CD4-positive, alpha-beta T cell (primary cell): ENCODE results near the gene CCSER2. TPM values are rescaled to one million over a fixed set of nuclear protein-coding genes. Genes with fewer than 3 reads are reported as not detected.
"Not testable (repeated sequence)": the region's sequence is repeated elsewhere in the genome, so short reads cannot be mapped to it uniquely, and the experiment has no call there.

Experiments
- ATAC-seq: fragments of 200-7000 bp; cut with Tn5 transposase; one replicate; pipeline ENCODE4 v1.10.0; 2022; ENCODE audit warnings: mild to moderate bottlenecking; ENCODE audit not compliant: poor library complexity
- CTCF ChIA-PET: fragments of 350-600 bp; sonication (Branson Sonifier 250); formaldehyde crosslinking; loops from one replicate; lab custom pipeline; 2021; ENCODE audit warnings: antibody characterized with exemption, inconsistent platforms; lab: Charles Lee
- POLR2A ChIA-PET: fragments of 350-600 bp; sonication (Branson Sonifier 250); formaldehyde crosslinking; loops from one replicate; lab custom pipeline; 2021; ENCODE audit warnings: antibody characterized with exemption, inconsistent platforms; lab: Charles Lee
- DNase-seq, 14 experiments: peaks; one replicate each; pipeline ENCODE4 v3.0.0-alpha.2; 2013 to 2020; ENCODE audit warnings: mixed read lengths in 2 of 14
- H3K27ac ChIP-seq, 2 donors: one replicate each; pipeline versions ENCODE4 v1.5.1 to v1.7.0; 2013; ENCODE audit warnings: low read length in 2 of 2, low read depth in 1 of 2, mild to moderate bottlenecking in 1 of 2
- H3K27me3 ChIP-seq, 2 experiments: 1 replicate in 1 of 2; 2 replicates in 1 of 2; pipeline versions ENCODE4 v1.6.1 to v1.7.0; 2013; ENCODE audit warnings: low read length in 2 of 2, control low read depth in 1 of 2, mild to moderate bottlenecking in 1 of 2, moderate library complexity in 1 of 2; ENCODE audit not compliant: insufficient read depth in 2 of 2, control insufficient read depth in 1 of 2
- H3K36me3 ChIP-seq: one replicate; pipeline ENCODE4 v1.6.1; 2013; ENCODE audit warnings: low read length, control low read depth; ENCODE audit not compliant: insufficient read depth
- H3K4me1 ChIP-seq: one replicate; pipeline ENCODE4 v1.6.1; 2013; ENCODE audit warnings: low read length, control low read depth; ENCODE audit not compliant: insufficient read depth
- H3K4me3 ChIP-seq: one replicate; pipeline ENCODE4 v1.5.1; 2013; ENCODE audit warnings: mild to moderate bottlenecking, low read length, moderate library complexity
- H3K9me3 ChIP-seq, 2 experiments: 1 replicate in 1 of 2; 2 replicates in 1 of 2; pipeline versions ENCODE4 v1.6.1 to v1.7.0; 2013; ENCODE audit warnings: low read length in 2 of 2, mild to moderate bottlenecking in 2 of 2, control low read depth in 1 of 2, moderate library complexity in 1 of 2; ENCODE audit not compliant: control insufficient read depth in 1 of 2, insufficient read depth in 1 of 2
- H3K27ac Mint-ChIP-seq: one replicate; pipeline ENCODE4 v1.8.0; 2020; ENCODE audit warnings: mixed read lengths
- H3K27me3 Mint-ChIP-seq: one replicate; pipeline ENCODE4 v1.8.0; 2021; ENCODE audit warnings: mixed read lengths
- H3K36me3 Mint-ChIP-seq: one replicate; pipeline ENCODE4 v1.8.0; 2021; ENCODE audit warnings: low read depth, mixed read lengths
- H3K4me1 Mint-ChIP-seq: one replicate; pipeline ENCODE4 v1.8.0; 2021; ENCODE audit warnings: low read depth, mixed read lengths
- H3K4me3 Mint-ChIP-seq: one replicate; pipeline ENCODE4 v1.8.0; 2020; ENCODE audit warnings: mild to moderate bottlenecking, mixed read lengths
- H3K9me3 Mint-ChIP-seq: one replicate; pipeline ENCODE4 v1.8.0; 2020; ENCODE audit warnings: mixed read lengths
- CTCF ChIP-seq: fragments of 200-600 bp; IDR thresholded peaks from one replicate; pipeline ENCODE4 v1.8.0; 2022; ENCODE audit warnings: antibody characterized with exemption, mild to moderate bottlenecking
- intact Hi-C, 2 experiments: fragments of 100-400 bp; cut with DNase I in 1 of 2; cut with micrococcal nuclease in 1 of 2; formaldehyde crosslinking; loops; one replicate each; pipeline versions ENCODE4 v1.15.1 to v1.9.0; 2023 to 2025; cut with DNase I, micrococcal nuclease
- total RNA-seq, 174 experiments: library from RNA in 2 of 174; stranded (reverse) in 2 of 174; gene quantifications; one replicate each; pipeline ENCODE4 v1.2.3 and lab custom pipeline; 2021 to 2026

CCSER2 gene
- total RNA-seq, 2 experiments from 2014 or later: 134 to 148 TPM

GRCh38 chr10:84317174-84317573, 11.2 kb upstream of the CCSER2 start:
- no peak overlapping the region for H3K4me3 ChIP-seq
- POLR2A ChIA-PET: no interaction called here

GRCh38 chr10:84321902-84322301, 6.5 kb upstream of the CCSER2 start:
- Histone ChIP-seq H3K27ac (no peak overlapping the region), H3K4me1 (no peaks in the 10 kb centered on the region), H3K9me3 (no peaks in the 10 kb centered on the region), H3K4me3 (no peak overlapping the region), H3K27me3 (no peaks in the 10 kb centered on the region), H3K36me3 (no peaks in the 10 kb centered on the region)
- ChIA-PET CTCF (no interaction called here), POLR2A (no interaction called here)
- Mint-ChIP-seq H3K9me3 (no peaks in the 10 kb centered on the region), H3K27me3 (no peaks in the 10 kb centered on the region), H3K4me1 (no peaks in the 10 kb centered on the region), H3K27ac (no peak overlapping the region), H3K36me3 (no peaks in the 10 kb centered on the region), H3K4me3 (no peak overlapping the region)
- ATAC-seq: no peak
- DNase-seq: no peak
- TF ChIP-seq CTCF: no peak
- intact Hi-C loops: no loop called here

More at GRCh38 chr10:84317174-84317573, 11.2 kb upstream of the CCSER2 start:
- Histone ChIP-seq H3K27ac (no peak overlapping the region), H3K4me1 (no peaks in the 10 kb centered on the region), H3K27me3 (no peaks in the 10 kb centered on the region), H3K36me3 (no peaks in the 10 kb centered on the region), H3K9me3 (no peaks in the 10 kb centered on the region)
- TF ChIP-seq CTCF: no peak
- DNase-seq (no peak), ATAC-seq (no peak)
- no peaks in the 10 kb centered on the region for H3K9me3 Mint-ChIP-seq
- no peak overlapping the region for H3K27ac Mint-ChIP-seq
- CTCF ChIA-PET: interaction anchor here (0.7 to 1.0 kb wide), 3 partner anchors 11 to 46 kb away, joined by 3 read pairs; partner anchors contain the start of gene CCSER2
- no peak overlapping the region for H3K4me3 Mint-ChIP-seq
- H3K27me3 Mint-ChIP-seq: no peaks in the 10 kb centered on the region
- intact Hi-C loops: no loop called here
- no peaks in the 10 kb centered on the region for H3K36me3 Mint-ChIP-seq
- no peaks in the 10 kb centered on the region for H3K4me1 Mint-ChIP-seq

GRCh38 chr10:84323566-84323965, 4.8 kb upstream of the CCSER2 start:
- not testable (repeated sequence) for H3K27me3 Mint-ChIP-seq, H3K9me3 Mint-ChIP-seq

GRCh38 chr10:84326995-84327394, 1.4 kb upstream of the CCSER2 start:
- intact Hi-C loops, ATAC-seq, H3K27ac ChIP-seq, H3K27me3 ChIP-seq, H3K9me3 Mint-ChIP-seq, H3K9me3 ChIP-seq, H3K27me3 Mint-ChIP-seq, H3K36me3 ChIP-seq, H3K4me3 ChIP-seq, DNase-seq: not testable (repeated sequence)
- peaks cover 28% of the 10 kb centered on the region for H3K4me1 Mint-ChIP-seq
- H3K4me1 ChIP-seq: peaks cover 18% of the 10 kb centered on the region
- POLR2A ChIA-PET: interaction anchor here (2.3 to 3.0 kb wide), 2 partner anchors 26 to 188 kb away, joined by 6 to 14 read pairs; partner anchors contain the start of gene GHITM
- H3K27ac Mint-ChIP-seq: peak overlapping the region; percentile 98
- peaks cover 22% of the 10 kb centered on the region for H3K36me3 Mint-ChIP-seq
- H3K4me3 Mint-ChIP-seq: peak overlapping the region; percentile 97
- CTCF ChIA-PET: interaction anchor here (0.6 to 1.7 kb wide), 2 partner anchors 14 to 51 kb away, joined by 3 to 5 read pairs; no protein-coding TSS in a partner anchor

More at GRCh38 chr10:84323566-84323965, 4.8 kb upstream of the CCSER2 start:
- H3K27ac Mint-ChIP-seq, H3K36me3 ChIP-seq, H3K27ac ChIP-seq, POLR2A ChIA-PET, intact Hi-C loops, ATAC-seq, H3K4me1 ChIP-seq, DNase-seq, H3K4me1 Mint-ChIP-seq, H3K4me3 Mint-ChIP-seq, H3K36me3 Mint-ChIP-seq, H3K27me3 ChIP-seq, H3K4me3 ChIP-seq, H3K9me3 ChIP-seq, CTCF ChIA-PET: not testable (repeated sequence)
